Keratinocyte (primary cell): Measurements from ENCODE around the gene CLRN2. TPM values are rescaled to one million over a fixed set of nuclear protein-coding genes. Genes with fewer than 3 reads are reported as not detected.

Experiments
- DNase-seq: peaks from one replicate; pipeline ENCODE4 v3.0.0-alpha.2; 2011; ENCODE audit warnings: low read depth, missing footprints, low spot score
- FAIRE-seq: peaks from 2 replicates; lab custom pipeline; 2011; peaks lifted over from hg19 to GRCh38; lab: Jason Lieb, UNC
- H2AFZ ChIP-seq: 2 replicates; pipeline ENCODE4 v1.6.0; 2012; ENCODE audit warnings: low read length, control low read depth, inconsistent platforms; ENCODE audit not compliant: control insufficient read depth
- H3K27ac ChIP-seq: 2 replicates; pipeline ENCODE4 v1.5.1; 2011; ENCODE audit warnings: low read length; ENCODE audit not compliant: control insufficient read depth, insufficient read depth
- H3K27me3 ChIP-seq: 3 replicates; pipeline ENCODE4 v1.6.0; 2011; ENCODE audit warnings: low read length; ENCODE audit not compliant: control insufficient read depth, insufficient read depth; ENCODE audit errors: extremely low read depth
- H3K36me3 ChIP-seq, 2 experiments: 2 replicates in 1 of 2; 3 replicates in 1 of 2; pipeline ENCODE4 v1.5.1; 2011; ENCODE audit warnings: low read length in 2 of 2, mild to moderate bottlenecking in 1 of 2; ENCODE audit not compliant: control insufficient read depth in 2 of 2, insufficient read depth in 2 of 2; ENCODE audit errors: extremely low read depth in 1 of 2
- H3K4me1 ChIP-seq: 3 replicates; pipeline ENCODE4 v1.5.1; 2011; ENCODE audit warnings: low read length; ENCODE audit not compliant: control insufficient read depth, insufficient read depth; ENCODE audit errors: extremely low read depth
- H3K4me2 ChIP-seq: 3 replicates; pipeline ENCODE4 v1.6.0; 2011; ENCODE audit warnings: low read depth, low read length; ENCODE audit not compliant: control insufficient read depth, insufficient read depth; ENCODE audit errors: extremely low read depth
- H3K4me3 ChIP-seq, 3 experiments: fragments of 200-600 bp in 1 of 3; sonication (generic) in 1 of 3; 2 replicates in 2 of 3; 3 replicates in 1 of 3; pipeline ENCODE4 v1.5.1; 2011 to 2016; ENCODE audit warnings: low read length in 3 of 3, mild to moderate bottlenecking in 3 of 3, control low read depth in 2 of 3, inconsistent platforms in 1 of 3, low read depth in 1 of 3, mixed read lengths in 1 of 3, mixed run types in 1 of 3, moderate library complexity in 1 of 3; ENCODE audit not compliant: control insufficient read depth in 2 of 3, insufficient read depth in 2 of 3; ENCODE audit errors: extremely low read depth in 1 of 3
- H3K79me2 ChIP-seq: 2 replicates; pipeline ENCODE4 v1.6.0; 2012; ENCODE audit warnings: low read length; ENCODE audit not compliant: control insufficient read depth, insufficient read depth
- H3K9ac ChIP-seq: 3 replicates; pipeline ENCODE4 v1.6.0; 2011; ENCODE audit warnings: low read length; ENCODE audit not compliant: control insufficient read depth, insufficient read depth; ENCODE audit errors: extremely low read depth
- H3K9me1 ChIP-seq: 3 replicates; pipeline ENCODE4 v1.6.0; 2011; ENCODE audit warnings: low read length; ENCODE audit not compliant: control insufficient read depth, insufficient read depth; ENCODE audit errors: extremely low read depth
- H3K9me3 ChIP-seq: 2 replicates; pipeline ENCODE4 v1.5.1; 2012; ENCODE audit warnings: low read depth, low read length; ENCODE audit not compliant: control insufficient read depth
- H4K20me1 ChIP-seq: 3 replicates; pipeline ENCODE4 v1.6.0; 2011; ENCODE audit warnings: low read length; ENCODE audit not compliant: control insufficient read depth, insufficient read depth; ENCODE audit errors: extremely low read depth
- CTCF ChIP-seq, 3 experiments: IDR thresholded peaks in 1 of 3; conservative IDR thresholded peaks in 1 of 3; optimal IDR thresholded peaks in 1 of 3; 2 replicates in 2 of 3; 3 replicates in 1 of 3; pipeline versions ENCODE3 to v1.5.1; 2011; ENCODE audit warnings: low read length in 3 of 3, mild to moderate bottlenecking in 3 of 3, moderate library complexity in 2 of 3, control low read depth in 1 of 3, inconsistent platforms in 1 of 3; ENCODE audit not compliant: insufficient read depth in 2 of 3; ENCODE audit errors: extremely low read depth in 1 of 3
- EZH2 ChIP-seq: IDR thresholded peaks from one replicate; pipeline ENCODE4 v1.6.1; 2012; ENCODE audit warnings: inconsistent platforms, mild to moderate bottlenecking, low read length, moderate library complexity
- dilution Hi-C: fragments of 300-500 bp; cut with MboI; formaldehyde crosslinking; loops from one replicate; pipeline ENCODE4 v1.7.0; 2020; ENCODE audit warnings: low sequenced_read_pairs; ENCODE audit not compliant: extremely low pct_ligation_motif_present
- polyA plus RNA-seq, 5 experiments: library from polyadenylated mRNA; depleted of rRNA in 3 of 5; stranded (reverse) in 3 of 5; stranded (forward) in 1 of 5; unstranded in 1 of 5; fragments of >200 nt; gene quantifications; 1 replicate in 1 of 5; 2 replicates in 3 of 5; 3 replicates in 1 of 5; pipeline versions ENCODE4 v1.2.1 to v1.2.3, GENCODE V29; 2011 to 2012; ENCODE audit warnings: missing spikeins in 2 of 5, low read depth in 1 of 5, low replicate concordance in 1 of 5

CLRN2 gene
- polyA plus RNA-seq, 1 donor (not counting 4 experiments of a cell fraction or from before 2014, with no cell fraction given), result not detected

- FAIRE-seq (no peak), DNase-seq (no peak)
- no peak overlapping the region for H3K4me3 ChIP-seq
- H3K9me1 ChIP-seq, result no peaks in the 10 kb centered on the region
- dilution Hi-C loops, result no loop called here
- no peak overlapping the region for H3K4me2 ChIP-seq
- H3K9ac ChIP-seq, result no peak overlapping the region
- no peak for TF ChIP-seq EZH2
- TF ChIP-seq CTCF (optimal IDR thresholded peaks at IDR 0.05 in 1 of 3, IDR thresholded peaks at IDR 0.05 in 1 of 3, conservative IDR thresholded peaks at IDR 0.05 in 1 of 3; ENCODE audit: extremely low read depth in 1 of 3, insufficient read depth in 2 of 3, low read length in 3 of 3), result no peak
- H3K36me3 ChIP-seq, result no peaks in the 10 kb centered on the region
- no peaks in the 10 kb centered on the region for H3K9me3 ChIP-seq
- peaks cover 4% of the 10 kb centered on the region for H3K4me1 ChIP-seq
- H3K27me3 ChIP-seq, result no peaks in the 10 kb centered on the region
- no peaks in the 10 kb centered on the region for H3K79me2 ChIP-seq
- H2AFZ ChIP-seq, result no peak overlapping the region
- no peak overlapping the region for H3K27ac ChIP-seq
- no peaks in the 10 kb centered on the region for H4K20me1 ChIP-seq
Measured at GRCh38 chr4:17558941-17559708, 44.2 kb downstream of the CLRN2 start.

GRCh38 chr4:17559709-17560048 is 44.7 kb downstream of the CLRN2 start:
- Histone ChIP-seq H3K4me1 (peaks cover 4% of the 10 kb centered on the region), H3K9ac (no peak overlapping the region), H3K27me3 (no peaks in the 10 kb centered on the region), H3K36me3 (no peaks in the 10 kb centered on the region), H2AFZ (no peak overlapping the region), H3K4me3 (no peak overlapping the region), H3K9me1 (no peaks in the 10 kb centered on the region), H3K27ac (no peak overlapping the region), H3K79me2 (no peaks in the 10 kb centered on the region), H4K20me1 (no peaks in the 10 kb centered on the region), H3K4me2 (no peak overlapping the region), H3K9me3 (no peaks in the 10 kb centered on the region)
- FAIRE-seq, result no peak
- TF ChIP-seq EZH2, result no peak
- no peak for TF ChIP-seq CTCF (optimal IDR thresholded peaks at IDR 0.05 in 1 of 3, IDR thresholded peaks at IDR 0.05 in 1 of 3, conservative IDR thresholded peaks at IDR 0.05 in 1 of 3; ENCODE audit: extremely low read depth in 1 of 3, insufficient read depth in 2 of 3, low read length in 3 of 3)
- dilution Hi-C loops, result no loop called here
- no peak for DNase-seq
